Activated T-cell treated with anti-CD3 and anti-CD28 coated beads for 1 hour (primary cell): ENCODE results near the gene FOXP1.

Experiments used
- DNase-seq: peaks from one replicate; pipeline ENCODE4 v3.0.0-alpha.2; 2020; ENCODE audit warnings: low read depth

The FOXP1 gene

GRCh38 chr3:71369701-71370391 is 213.7 kb downstream of the FOXP1 start:
- DNase-seq = no peak

DNA sequence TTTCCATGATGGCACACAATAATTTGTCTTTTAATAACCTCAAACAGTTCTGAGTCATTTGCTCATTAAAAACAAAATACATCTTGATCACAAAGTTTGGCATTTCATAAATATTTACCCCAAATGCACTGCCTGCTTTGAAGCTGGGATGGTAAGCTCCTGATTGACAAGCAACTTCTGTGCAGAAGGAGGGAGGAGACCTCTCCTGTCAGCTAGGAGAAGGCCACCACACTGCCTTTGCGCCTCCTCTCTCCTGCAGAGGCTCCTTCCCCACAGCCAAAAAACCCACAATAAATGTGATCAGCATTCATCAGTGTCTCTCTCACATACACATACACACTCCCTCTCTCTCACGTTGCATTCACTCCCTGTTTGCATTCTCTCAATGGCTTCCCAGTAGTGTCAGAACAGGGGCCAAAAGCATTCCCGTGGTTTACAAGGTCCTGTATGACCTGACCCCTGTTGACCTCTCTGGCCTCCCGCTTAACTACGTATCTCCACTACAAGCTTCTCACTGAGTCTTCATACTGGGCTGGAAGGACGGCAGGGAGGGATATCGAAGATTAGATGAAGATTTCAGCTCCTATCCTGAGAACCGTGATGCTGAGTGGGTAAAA is 216.4 kb downstream of the FOXP1 start:
- DNase-seq = no peak

GRCh38 chr3:71361334-71361890 is 222.1 kb downstream of the FOXP1 start:
- DNase-seq = no peak

DNA sequence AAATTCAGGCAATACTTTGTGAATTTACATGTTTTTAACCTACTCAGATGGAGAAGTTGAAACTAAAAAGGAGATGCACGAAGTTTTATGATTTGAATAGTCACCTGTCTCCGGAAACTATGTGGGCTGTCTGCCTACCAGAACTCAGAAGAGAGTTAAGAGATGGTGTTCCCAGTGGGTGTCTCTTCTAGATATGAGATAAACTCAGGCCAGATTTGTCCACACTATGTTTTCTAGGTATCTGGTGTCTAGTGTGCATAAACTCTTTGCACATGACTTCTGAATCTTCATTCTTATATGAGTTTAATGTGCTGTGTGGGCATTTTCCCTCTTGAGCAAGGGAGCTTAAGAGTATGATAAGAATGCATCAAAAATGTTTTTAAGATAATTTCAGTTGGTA is 222.8 kb downstream of the FOXP1 start:
- DNase-seq = no peak

DNA sequence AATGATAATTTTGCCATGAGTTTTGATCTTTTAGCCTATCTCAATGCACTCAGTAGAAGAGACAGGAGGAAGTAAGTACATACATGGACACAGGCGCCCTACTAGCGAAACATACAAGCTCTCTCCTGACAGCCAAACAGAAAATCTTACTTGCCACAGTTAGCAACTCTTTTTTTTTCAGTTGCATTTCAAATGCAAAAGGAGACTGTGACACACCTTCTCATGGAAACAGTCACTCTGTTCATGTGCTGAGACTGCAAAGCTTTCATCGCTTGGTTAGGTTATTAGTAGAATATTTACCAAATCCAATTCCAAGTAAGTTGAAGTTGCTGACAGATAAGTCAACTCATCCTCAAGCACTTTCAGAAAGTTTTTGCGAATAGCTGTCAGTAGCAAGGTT is 223.3 kb downstream of the FOXP1 start:
- no peak for DNase-seq

DNA sequence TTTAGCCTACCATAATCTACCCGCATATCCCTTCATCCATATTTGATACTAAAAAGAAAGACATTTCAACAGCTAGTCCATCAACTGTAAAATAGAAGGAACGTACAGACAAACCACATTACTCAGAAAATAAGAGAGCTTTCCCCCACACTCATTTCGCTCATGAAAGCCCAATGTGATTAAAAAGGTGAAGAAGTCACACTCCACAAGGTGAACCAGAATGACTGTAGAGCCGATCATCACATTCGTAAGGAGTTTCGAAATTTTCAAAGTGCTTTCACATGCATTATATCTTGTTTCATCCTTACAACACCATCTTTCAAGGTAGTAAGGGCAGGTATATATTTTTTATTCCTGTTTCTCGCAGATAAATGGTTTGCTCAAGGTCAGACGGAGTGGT is 225.3 kb downstream of the FOXP1 start:
- no peak for DNase-seq

DNA sequence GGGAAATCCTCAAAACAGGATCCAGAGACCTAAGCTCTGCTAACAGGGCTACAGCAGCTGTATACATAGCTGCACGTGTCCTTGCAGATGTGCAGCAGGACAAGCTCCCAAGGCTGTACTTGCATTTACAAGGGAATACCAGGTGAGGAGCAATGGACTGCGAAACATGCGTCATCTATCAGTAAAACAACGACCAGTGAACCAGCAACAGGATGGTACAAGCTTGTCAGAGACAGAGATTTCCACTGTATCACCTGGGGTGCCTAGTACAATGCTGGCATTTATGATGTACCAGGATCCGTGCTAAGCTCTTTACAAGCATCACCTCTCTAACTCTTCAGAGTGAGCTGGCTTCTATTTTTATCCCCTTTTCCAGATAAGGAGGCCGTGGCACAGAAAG is 227.3 kb downstream of the FOXP1 start:
- no peak for DNase-seq

GRCh38 chr3:71355862-71356261 is 227.7 kb downstream of the FOXP1 start:
- no peak for DNase-seq

DNA sequence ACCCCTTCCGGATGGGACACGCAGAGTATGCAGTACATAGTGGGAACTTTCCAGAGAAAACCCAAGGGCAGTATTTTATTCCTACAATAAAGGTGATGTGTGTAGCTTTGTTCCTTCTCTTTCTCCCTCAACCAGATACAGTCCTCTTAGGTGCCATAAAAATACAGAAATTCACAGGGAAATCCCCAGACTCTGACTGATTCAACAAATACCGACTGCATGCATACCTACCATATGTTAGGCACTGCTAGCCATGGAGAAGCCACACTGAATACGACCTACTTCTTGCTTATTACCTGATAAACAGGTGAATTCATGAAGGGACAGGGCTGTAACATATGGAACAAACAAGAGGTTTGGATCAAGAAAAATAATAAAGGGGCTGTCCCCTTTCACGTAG is 228.5 kb downstream of the FOXP1 start:
- DNase-seq = no peak

GRCh38 chr3:71351403-71352149 is 232.0 kb downstream of the FOXP1 start:
- no peak for DNase-seq

DNA sequence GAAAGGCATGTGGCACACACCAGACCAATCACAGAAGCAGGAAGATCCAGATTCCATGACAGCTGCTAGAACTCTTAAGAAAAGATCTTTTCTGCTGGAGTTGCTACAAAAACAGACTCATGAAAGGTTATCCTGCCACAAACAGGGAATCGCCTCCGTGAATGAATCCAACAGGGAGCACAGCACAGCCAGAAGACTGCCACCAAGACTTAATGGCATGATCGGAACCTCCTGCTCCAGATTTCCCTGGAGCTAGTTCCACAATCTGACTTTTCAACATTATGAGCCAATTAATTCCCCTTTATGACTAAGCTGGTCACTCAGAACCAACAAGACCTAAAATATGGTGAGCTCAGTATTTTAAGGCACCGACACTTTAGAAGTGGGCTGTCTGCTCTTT is 232.5 kb downstream of the FOXP1 start:
- no peak for DNase-seq

DNA sequence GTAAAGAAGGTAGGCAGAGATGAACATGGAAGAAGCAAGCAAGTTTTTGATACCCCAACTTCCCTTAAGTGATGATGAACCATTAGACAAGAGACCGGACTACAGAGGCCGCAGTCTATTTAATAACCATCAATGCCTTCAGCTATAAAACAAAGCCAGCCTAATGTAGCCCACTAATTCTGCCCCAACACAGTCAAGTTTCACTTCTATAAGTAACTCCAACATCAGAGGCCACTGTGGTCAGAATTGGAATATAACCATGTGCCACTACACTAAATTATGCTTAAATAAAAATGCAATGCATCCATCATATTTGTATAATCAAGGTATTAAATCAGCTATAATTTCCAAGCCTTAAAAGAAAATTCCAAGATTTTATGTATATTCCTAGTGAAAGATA is 234.7 kb downstream of the FOXP1 start:
- no peak for DNase-seq

- DNase-seq = no peak
These were observed 235.4 kb downstream of the FOXP1 start for GRCh38 chr3:71348001-71348632.

DNA sequence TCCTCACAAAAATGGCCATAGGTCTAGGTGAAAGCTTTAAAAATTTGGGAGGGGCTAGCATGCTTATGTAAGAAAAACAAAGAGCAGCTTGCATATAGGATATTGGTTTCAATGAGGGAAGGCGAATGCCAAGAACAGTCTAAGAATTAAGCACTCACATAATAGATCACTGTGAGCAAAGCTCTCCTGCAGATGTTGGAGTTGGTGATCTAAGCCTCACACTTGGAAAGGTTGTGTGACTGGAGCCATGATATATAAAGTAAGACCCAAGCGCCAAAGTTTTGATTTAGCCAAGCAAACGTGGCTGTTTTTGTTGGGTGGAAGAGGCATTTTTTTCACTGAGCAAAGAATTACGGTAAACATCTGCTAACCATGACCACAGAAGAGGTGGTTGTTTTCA is 237.5 kb downstream of the FOXP1 start:
- no peak for DNase-seq

- no peak for DNase-seq
These were observed 238.0 kb downstream of the FOXP1 start for GRCh38 chr3:71345429-71346040.

GRCh38 chr3:71341721-71342120 is 241.8 kb downstream of the FOXP1 start:
- DNase-seq = no peak

DNA sequence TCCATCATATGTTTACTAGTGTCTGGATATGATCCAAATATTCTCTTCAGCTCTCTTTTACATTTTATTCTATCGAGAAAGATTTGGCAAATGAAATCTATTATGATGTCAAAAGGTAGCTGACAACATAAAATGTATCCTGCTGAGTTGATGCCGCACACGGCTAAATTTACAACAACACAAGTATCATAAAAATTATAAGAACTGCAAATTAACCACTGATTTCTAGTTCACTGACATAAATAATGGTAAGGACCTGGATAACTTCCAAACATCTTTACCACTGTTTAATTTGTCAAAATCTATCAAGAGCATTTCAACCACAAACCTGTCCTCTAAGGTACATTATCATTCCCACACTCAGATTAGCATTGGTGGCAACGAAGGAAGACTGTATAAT is 244.5 kb downstream of the FOXP1 start:
- no peak for DNase-seq

- DNase-seq = no peak
These were observed 250.7 kb downstream of the FOXP1 start for GRCh38 chr3:71332813-71333212.

DNA sequence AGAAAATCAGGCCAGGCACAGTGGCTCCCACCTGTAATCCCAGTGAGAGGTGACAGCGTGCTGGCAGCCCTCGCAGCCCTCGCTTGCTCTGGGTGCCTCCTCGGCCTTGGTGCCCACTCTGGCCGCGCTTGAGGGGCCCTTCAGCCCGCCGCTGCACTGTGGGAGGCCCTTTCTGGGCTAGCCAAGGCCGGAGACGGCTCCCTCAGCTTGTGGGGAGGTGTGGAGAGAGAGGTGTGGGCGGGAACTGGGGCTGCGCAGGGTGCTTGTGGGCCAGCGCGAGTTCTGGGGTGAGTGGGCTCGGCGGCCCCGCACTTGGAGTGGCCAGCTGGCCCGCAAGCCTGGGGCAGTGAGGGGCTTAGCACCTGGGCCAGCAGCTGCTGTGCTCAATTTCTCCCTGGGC is 252.6 kb downstream of the FOXP1 start:
- no peak for DNase-seq

DNA sequence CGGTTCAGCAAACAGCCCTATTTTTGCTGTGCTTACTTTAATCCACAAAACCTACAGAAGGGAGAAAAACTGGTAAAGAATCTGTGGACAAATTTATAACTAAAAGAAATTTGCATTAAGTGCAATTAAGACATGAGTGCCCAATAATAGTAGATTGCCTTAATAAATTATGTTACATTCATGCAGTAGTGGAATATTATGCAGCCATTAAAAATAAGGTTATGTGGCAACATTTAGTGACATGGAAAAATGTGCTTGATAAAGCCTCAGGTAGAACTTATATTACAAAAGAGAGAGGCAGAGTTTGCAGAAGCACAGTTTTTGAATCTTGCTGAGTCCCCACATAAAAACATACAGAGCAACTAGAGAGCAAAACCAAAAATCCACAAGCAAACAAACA is 253.0 kb downstream of the FOXP1 start:
- no peak for DNase-seq

- DNase-seq = no peak
These were observed 253.7 kb downstream of the FOXP1 start for GRCh38 chr3:71329817-71330216.

DNA sequence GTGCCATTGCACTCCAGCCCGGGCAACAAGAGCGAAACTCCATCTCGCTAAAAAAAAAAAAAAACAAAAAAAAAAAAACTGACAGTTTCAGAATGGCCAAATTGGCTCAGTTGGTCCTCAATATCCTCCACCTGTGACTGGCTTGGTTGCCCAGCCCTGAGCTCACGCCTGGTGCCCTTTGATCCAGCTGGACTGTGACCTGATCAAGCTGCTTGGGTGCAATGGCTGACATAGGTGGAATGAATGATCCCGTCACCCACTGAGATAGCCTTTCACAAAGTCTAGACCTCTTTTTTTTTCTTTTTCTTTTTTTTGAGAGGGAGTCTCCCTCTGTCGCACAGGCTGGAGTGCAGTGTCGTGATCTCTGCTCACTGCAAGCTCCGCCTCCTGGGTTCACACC is 254.6 kb downstream of the FOXP1 start:
- DNase-seq = no peak
